Activated CD4-positive, alpha-beta T cell treated with anti-CD3 and anti-CD28 coated beads, Interleukin-2, amount 50 U/mL, for 16 hours (primary cell): ENCODE results near the gene CYYR1.

Experiments used
- DNase-seq: peaks from one replicate; pipeline ENCODE4 v3.0.0-alpha.2; 2020

Gene CYYR1

GRCh38 chr21:26550326-26550725, 22.8 kb downstream of the CYYR1 start:
- no peak for DNase-seq

DNA sequence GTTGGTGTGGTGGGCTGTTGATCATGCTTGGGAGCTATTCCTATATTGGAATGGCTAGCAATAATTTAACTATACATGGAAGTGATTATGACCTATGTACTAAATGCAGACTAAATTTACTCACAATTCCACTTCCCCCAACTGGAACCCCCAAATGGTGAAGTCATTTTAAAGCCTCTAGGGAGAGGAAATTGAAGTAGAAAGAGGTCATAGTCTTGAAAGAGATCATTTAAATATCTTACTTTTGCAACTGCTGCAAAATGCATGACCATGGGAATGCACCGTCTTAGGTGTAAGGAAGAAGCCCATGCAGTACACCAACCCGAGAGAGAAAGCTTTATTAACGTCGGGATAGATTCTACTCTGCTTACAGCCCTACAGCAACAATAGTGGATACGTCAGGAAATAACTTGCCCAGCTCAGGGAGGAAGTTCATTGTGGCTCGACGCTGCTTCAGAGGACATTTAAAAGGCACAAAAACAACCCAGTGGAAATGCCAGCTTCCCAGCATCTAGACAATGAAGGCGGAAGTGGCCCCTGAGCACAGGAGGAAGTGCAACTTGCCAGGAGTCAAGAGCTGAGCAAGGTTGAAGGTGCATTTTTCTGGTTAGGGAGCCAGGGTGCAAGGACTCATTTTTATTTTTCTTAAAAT, 26.5 kb downstream of the CYYR1 start:
- no peak for DNase-seq

- no peak for DNase-seq
Measured at GRCh38 chr21:26544201-26544775, 28.8 kb downstream of the CYYR1 start.

GRCh38 chr21:26540651-26541050, 32.4 kb downstream of the CYYR1 start:
- no peak for DNase-seq

DNA sequence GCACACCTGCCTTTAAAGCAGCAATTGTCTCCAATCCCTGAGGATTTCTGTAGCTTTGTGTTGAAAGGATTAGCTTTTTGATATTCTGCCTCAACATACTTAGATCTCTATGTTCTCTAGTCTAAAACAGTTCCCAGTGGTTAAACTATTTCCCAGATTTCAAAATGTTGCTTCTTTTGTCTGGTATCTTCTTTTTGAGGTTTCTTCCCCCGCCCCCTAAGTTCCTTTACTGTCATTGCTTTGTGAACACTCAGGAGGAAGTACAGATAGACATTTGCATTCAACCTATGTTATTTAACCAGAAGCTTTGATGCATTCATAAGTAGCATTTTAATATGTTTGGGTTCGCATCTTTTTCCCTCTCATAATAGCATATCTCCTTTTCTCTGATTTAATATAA, 33.5 kb downstream of the CYYR1 start:
- DNase-seq, result no peak

DNA sequence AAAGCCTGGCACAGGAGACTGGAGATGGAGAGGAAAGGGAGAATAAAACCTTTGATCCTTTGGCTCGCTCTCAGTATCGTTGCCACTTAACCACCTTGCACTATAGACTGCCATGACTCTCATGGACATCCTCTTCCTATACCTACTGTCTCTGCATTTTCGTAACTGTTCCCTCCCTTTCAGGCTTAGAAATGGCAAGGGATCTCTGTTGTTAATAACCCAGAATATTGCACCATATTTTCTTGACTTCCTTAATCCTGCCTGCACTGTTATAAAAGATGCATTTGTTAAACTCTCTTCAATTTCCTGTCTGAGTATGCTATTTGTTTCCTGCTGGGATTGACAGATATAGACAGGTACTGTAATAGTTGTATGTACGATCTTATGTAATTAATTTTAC, 38.6 kb downstream of the CYYR1 start:
- no peak for DNase-seq

DNA sequence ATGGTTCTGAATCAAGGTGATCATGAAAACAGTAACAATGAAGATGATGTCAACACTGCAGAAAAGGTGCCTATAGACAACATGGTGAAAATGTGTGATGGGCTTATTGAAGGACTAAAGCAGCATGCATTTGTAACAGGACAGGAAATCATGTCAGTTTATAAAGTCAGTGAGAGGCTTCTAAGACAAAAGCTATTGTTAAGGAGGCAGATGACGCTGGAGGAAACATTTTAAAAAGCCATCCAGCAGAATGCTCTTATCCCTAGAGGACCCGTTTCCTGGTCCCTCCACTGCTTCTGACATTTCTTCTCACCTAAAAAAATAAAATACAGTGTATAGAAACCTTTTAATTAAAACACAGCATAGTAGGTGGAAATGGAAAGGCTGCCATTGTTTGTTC, 40.9 kb downstream of the CYYR1 start:
- no peak for DNase-seq

GRCh38 chr21:26529526-26529925, 43.6 kb downstream of the CYYR1 start:
- DNase-seq, result no peak

GRCh38 chr21:26528882-26529281, 44.2 kb downstream of the CYYR1 start:
- DNase-seq, result no peak

- no peak for DNase-seq
Measured at GRCh38 chr21:26522704-26523103, 50.4 kb downstream of the CYYR1 start.

- no peak for DNase-seq
Measured at GRCh38 chr21:26519142-26519541, 53.9 kb downstream of the CYYR1 start.

GRCh38 chr21:26515257-26515656, 57.8 kb downstream of the CYYR1 start:
- no peak for DNase-seq

DNA sequence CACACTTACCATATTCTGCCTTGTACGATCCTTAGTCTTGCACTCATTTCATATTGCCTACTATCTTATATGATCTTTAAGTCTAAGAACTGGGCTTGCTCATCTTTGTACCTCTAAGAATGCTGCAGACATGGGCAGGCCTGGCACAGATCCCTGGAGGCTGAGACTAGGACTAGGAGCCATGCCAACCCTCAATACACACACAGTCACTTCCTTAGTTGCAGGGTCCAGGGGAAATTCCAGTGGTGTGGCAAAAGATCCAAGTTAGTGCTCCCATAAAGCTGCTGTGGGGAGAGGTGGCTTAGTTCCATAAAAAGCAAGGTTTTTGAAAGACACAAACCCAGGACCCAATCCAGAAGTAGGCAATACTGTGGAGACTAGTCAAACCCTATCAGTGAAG, 59.9 kb downstream of the CYYR1 start:
- DNase-seq, result no peak

DNA sequence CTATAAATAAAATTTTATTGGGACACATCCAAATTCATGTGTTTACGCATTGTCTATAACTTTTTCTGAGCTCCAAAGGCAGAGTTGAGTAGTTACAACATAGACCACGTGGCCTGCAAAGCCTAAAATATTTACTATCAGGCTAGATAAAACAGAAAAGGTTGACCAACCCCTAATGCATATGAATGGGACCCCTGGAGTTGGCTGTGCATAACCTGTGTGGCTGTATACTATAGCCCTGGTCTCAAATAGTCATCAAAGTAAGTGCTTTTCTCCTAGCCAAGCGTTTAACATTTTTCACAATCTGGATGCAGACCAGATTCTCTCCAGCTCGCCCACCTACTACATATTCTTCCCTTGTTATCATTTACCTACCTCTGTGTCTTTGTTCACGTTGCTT, 60.4 kb downstream of the CYYR1 start:
- no peak for DNase-seq

DNA sequence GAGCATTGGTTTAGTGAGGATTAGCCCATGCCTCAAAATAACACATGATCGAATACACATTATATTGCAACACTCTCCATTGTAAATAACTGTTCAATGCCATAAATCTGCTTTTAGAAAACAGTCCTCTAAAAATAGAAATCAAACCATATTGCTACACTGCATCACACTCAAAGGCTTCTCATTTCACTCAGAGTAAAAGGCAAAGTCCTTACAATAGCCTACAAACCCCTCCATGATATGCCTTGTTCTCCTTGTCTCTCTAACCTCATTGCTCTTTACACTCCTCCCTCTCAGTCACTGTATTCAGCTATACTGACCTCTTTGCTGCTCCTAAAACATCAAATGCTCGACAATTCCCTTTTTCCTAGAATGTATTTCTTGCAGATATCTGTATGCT, 64.2 kb downstream of the CYYR1 start:
- no peak for DNase-seq

DNA sequence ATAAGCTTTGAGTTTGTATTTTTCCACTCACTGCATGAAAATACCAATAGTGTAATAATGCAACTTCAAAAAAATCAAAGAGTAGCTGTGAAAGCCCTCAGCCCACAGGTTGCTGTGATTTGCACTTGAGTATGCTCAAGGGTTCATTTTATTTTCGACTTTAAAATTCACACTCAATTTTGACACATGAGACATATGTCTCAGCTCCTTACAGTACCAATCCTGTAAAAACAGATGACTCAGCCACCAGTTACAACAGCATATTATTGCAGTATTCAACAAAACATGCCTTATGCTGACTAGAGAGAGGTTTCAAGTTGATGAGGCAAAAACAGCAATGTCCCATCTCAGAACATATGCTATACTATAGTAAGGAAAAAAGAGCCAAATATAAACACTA, 66.1 kb downstream of the CYYR1 start:
- DNase-seq, result no peak

DNA sequence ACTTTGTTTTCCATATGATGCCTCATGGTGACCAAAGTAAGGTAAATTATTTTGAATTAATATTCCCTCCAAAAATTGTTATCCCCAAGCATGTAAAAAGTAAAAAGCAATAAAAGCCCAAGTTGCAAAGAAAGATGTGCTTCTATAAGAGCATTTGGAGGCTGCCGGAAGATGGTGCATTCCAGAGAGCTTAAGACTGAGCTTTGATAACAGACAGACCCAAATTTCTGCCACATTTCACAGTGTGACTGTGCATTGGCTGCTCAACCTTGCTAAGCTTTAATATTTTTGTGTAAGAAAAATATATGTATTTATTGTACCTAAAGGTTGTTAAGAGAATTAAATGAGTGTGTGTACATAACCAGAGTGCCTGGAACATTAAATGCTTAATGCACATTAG, 67.9 kb downstream of the CYYR1 start:
- DNase-seq, result no peak

GRCh38 chr21:26503414-26503813, 69.7 kb downstream of the CYYR1 start:
- DNase-seq, result no peak

GRCh38 chr21:26501495-26502021, 71.5 kb downstream of the CYYR1 start:
- DNase-seq, result no peak

DNA sequence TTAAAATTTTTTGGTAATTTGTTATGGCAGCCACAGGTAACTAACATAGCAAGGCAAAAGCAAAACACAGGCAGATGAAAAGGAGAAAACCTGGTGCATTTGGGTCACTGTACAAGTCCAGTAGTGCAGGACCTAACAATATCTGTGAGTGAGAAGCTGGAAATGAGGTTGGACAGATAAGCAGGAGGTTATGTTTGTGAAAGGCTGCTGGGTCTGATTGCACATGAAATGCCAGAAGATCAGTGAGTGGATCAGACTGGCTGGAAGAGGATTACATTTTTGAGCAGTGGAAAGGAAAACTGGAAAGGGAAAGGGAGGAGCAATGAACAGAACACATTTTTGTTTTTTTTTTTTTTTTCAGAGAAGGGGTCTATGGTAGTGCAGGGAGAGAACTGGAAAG, 73.6 kb downstream of the CYYR1 start:
- no peak for DNase-seq

GRCh38 chr21:26495283-26495849, 77.7 kb downstream of the CYYR1 start:
- no peak for DNase-seq

GRCh38 chr21:26491663-26492062, 81.4 kb downstream of the CYYR1 start:
- DNase-seq, result no peak

DNA sequence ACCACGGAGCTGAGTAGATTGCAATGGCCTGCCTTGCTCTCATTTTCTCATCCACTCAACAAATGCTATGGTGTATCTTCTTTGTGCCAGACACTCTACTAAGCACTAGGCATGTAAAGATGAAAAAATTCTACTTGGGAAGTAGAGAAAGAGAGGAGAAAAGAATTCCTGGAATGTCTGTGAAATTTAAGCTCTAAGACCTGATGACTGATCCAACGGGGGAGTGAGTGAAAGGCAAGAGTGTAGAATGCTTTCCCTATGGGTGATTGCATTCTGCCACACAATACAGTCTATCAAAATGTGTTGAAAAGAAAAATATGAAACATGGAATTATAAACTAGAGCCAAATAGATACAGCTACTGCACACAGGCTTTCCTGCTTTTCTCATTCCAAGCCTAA, 82.3 kb downstream of the CYYR1 start:
- DNase-seq, result no peak

DNA sequence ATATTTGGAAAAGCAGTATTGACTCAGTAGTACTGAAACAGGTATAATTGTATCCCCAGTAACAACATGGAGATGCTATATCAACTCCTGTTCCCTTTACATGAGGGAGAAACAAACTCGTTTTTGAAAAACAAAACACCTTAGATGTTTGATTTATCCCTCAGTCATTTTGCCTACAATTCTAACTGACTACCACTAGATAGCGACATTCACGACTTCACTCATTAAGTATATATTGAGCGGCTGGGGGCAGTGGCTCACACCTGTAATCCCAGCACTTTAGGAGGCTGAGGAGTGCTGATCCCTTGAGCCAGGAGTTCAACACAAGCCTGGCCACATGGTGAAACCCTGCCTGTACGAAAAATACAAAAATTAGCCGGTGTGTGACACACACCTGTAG, 83.3 kb downstream of the CYYR1 start:
- no peak for DNase-seq
